ENCODE data around the gene CFAP68. TPM values are rescaled to one million over a fixed set of nuclear protein-coding genes. Genes with fewer than 3 reads are reported as not detected.

CFAP68 gene
- total and polyA plus RNA-seq, 9 of the 15 experiments (the other 6 are each of a cell fraction or from before 2014, with no cell fraction given), result 22.8 to 72.3 (median 52.5) TPM

DNA sequence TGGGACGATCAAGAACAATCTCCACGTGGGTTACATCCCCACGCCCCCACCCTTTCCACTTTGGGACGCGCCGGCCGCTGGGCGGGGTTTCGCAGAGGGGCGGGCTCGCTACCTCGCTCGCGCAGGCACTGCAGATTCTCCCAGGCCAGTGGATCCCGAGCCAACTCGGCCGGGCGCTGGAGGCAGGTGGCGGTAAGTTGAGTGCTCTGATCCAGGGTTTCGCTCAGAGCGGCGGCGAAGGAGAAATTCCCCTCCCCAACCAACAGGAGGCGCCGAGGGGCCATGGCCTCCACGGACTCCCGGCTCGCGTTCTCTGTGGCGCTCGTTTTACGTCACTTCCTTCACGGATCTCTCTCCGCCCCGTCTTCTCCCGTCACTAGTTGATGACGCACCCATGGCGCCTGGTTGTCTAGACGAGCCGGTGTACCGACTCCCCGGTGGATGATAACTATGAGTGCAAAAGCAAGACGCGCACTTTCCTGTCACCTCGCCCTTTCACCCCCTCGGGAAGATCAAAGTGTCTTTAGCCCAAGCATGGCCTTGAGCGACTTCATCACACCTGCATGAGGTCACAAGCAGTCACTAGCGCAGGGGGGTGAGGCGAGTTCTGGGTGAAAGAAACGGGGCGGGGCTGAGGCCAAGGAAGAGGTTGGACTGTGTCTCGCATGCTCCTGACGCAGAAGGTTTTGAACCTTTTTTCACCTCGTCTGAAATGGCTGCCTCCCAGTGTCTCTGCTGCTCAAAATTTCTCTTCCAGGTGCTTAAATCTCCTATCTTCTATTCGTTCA lies at the start of gene CFAP68, which contains the start of gene FDXACB1 (continued):
- TF ChIP-seq, protein P1, sequence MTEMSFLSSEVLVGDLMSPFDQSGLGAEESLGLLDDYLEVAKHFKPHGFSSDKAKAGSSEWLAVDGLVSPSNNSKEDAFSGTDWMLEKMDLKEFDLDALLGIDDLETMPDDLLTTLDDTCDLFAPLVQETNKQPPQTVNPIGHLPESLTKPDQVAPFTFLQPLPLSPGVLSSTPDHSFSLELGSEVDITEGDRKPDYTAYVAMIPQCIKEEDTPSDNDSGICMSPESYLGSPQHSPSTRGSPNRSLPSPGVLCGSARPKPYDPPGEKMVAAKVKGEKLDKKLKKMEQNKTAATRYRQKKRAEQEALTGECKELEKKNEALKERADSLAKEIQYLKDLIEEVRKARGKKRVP (CRISPR knock-in tag; IDR thresholded peaks at IDR 0.05), result no peak
- TF ChIP-seq CTCF (IDR thresholded peaks at IDR 0.05 in 2 of 3, conservative IDR thresholded peaks at IDR 0.05 in 1 of 3; ENCODE audit: insufficient read depth in 2 of 3, low read depth in 1 of 3, low read length in 3 of 3) (peak; percentile 95 to 98 (median 98)), HNRNPLL (IDR thresholded peaks at IDR 0.05; ENCODE audit: low read depth, low read length, poor library complexity, severe bottlenecking) (peak; percentile 40), MED1 (CRISPR knock-in tag; IDR thresholded peaks at IDR 0.05; ENCODE audit: borderline replicate concordance) (no peak), CHD4 (IDR thresholded peaks at IDR 0.05; ENCODE audit: insufficient read depth, insufficient replicate concordance, low read depth, low read length, poor library complexity, severe bottlenecking) (no peak), RFX1 (IDR thresholded peaks at IDR 0.05) (peak; percentile 45; the same call in 1 of the 2 replicates), FOXP1 (CRISPR knock-in tag; IDR thresholded peaks at IDR 0.05) (peak; percentile 75), KDM1A (IDR thresholded peaks at IDR 0.05) (no peak), NR4A1 (CRISPR knock-in tag; IDR thresholded peaks at IDR 0.05) (no peak), NR4A1 (tag; IDR thresholded peaks at IDR 0.05) (no peak), XRCC5 (IDR thresholded peaks at IDR 0.05; ENCODE audit: low read depth, low read length) (peak; percentile 86; the same call in 1 of the 2 replicates), ZNF778 (CRISPR knock-in tag; IDR thresholded peaks at IDR 0.05) (no peak), SRF (CRISPR knock-in tag; IDR thresholded peaks at IDR 0.05) (peak in 1 of 2 experiments; percentile 77; a peak in 2 of 4 replicates), C11orf30 (IDR thresholded peaks at IDR 0.05; ENCODE audit: low read depth) (peak; percentile 96)
- TF ChIP-seq, protein P2, sequence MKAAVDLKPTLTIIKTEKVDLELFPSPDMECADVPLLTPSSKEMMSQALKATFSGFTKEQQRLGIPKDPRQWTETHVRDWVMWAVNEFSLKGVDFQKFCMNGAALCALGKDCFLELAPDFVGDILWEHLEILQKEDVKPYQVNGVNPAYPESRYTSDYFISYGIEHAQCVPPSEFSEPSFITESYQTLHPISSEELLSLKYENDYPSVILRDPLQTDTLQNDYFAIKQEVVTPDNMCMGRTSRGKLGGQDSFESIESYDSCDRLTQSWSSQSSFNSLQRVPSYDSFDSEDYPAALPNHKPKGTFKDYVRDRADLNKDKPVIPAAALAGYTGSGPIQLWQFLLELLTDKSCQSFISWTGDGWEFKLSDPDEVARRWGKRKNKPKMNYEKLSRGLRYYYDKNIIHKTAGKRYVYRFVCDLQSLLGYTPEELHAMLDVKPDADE (conservative IDR thresholded peaks at IDR 0.05; ENCODE audit: control insufficient read depth, low read depth, low read length), result peak; percentile 73
- TF ChIP-seq, protein P3, sequence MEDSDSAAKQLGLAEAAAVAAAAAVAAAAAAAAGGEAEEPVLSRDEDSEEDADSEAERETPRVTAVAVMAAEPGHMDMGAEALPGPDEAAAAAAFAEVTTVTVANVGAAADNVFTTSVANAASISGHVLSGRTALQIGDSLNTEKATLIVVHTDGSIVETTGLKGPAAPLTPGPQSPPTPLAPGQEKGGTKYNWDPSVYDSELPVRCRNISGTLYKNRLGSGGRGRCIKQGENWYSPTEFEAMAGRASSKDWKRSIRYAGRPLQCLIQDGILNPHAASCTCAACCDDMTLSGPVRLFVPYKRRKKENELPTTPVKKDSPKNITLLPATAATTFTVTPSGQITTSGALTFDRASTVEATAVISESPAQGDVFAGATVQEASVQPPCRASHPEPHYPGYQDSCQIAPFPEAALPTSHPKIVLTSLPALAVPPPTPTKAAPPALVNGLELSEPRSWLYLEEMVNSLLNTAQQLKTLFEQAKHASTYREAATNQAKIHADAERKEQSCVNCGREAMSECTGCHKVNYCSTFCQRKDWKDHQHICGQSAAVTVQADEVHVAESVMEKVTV (CRISPR knock-in tag; IDR thresholded peaks at IDR 0.05), result peak; percentile 82
- TF ChIP-seq, protein P4, sequence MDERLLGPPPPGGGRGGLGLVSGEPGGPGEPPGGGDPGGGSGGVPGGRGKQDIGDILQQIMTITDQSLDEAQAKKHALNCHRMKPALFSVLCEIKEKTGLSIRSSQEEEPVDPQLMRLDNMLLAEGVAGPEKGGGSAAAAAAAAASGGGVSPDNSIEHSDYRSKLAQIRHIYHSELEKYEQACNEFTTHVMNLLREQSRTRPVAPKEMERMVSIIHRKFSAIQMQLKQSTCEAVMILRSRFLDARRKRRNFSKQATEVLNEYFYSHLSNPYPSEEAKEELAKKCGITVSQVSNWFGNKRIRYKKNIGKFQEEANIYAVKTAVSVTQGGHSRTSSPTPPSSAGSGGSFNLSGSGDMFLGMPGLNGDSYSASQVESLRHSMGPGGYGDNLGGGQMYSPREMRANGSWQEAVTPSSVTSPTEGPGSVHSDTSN (CRISPR knock-in tag; IDR thresholded peaks at IDR 0.05; ENCODE audit: low read depth), result no peak
- TF ChIP-seq, protein P4 (tag; conservative IDR thresholded peaks at IDR 0.05; ENCODE audit: low read depth), result no peak
